ENCODE results near the gene DYTN. TPM values are rescaled to one million over a fixed set of nuclear protein-coding genes. Genes with fewer than 3 reads are reported as not detected.

Gene DYTN
- total RNA-seq, 1 experiment from 2014 or later: not detected

DNA sequence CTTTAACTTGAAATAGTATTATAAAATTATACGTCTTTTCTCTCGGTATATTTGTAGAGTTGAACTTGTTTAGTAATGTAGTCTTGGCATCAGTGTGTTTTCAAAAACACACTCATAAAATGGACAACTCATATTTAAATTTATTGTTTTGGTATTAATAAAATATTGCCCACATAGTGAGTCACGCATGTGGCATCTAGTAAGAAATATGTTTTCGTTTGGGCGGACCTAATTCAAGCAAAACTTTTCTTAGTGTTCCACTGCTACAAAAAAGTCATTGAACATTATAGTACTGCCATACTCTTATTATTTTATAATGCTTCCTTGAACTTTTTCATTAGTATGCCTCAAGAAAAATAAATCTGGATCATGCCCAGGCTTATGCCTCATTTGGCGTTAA lies 107.0 kb downstream of the DYTN start:
- TF ChIP-seq EZH2 (IDR thresholded peaks at IDR 0.05; ENCODE audit: low read depth) (no peak), CTCF (conservative IDR thresholded peaks at IDR 0.05) (no peak)
- Histone ChIP-seq H3K9me2 (ENCODE audit: insufficient read depth) (no peaks in the 10 kb centered on the region), H3K4me3 (no peak overlapping the region), H3K4me1 (replicated peaks; ENCODE audit: insufficient read depth) (no peaks in the 10 kb centered on the region; the same call in 1 of the 2 replicates), H3F3A (ENCODE audit: insufficient read depth, low read depth) (peaks cover 6% of the 10 kb centered on the region; the same call in 1 of the 2 replicates), H3K36me3 (ENCODE audit: low read depth) (no peaks in the 10 kb centered on the region), H4K20me1 (ENCODE audit: insufficient read depth) (no peaks in the 10 kb centered on the region), H3K27me3 (ENCODE audit: insufficient read depth, low read depth) (no peaks in the 10 kb centered on the region), H3K79me2 (ENCODE audit: low read depth) (no peaks in the 10 kb centered on the region), H3K9me3 (ENCODE audit: insufficient read depth, low read depth) (no peaks in the 10 kb centered on the region), H2AFZ (no peak overlapping the region), H3K27ac (no peak overlapping the region), H3K4me2 (no peak overlapping the region)
- BruUV-seq (replicated peaks): no TSS peak
- ChIA-PET POLR2A (ENCODE audit: unreplicated experiment) (no interaction called here), CTCF (no interaction called here)
- no peak for DNase-seq
- intact Hi-C loops (cut with micrococcal nuclease; ENCODE audit: unreplicated experiment): no loop called here

DNA sequence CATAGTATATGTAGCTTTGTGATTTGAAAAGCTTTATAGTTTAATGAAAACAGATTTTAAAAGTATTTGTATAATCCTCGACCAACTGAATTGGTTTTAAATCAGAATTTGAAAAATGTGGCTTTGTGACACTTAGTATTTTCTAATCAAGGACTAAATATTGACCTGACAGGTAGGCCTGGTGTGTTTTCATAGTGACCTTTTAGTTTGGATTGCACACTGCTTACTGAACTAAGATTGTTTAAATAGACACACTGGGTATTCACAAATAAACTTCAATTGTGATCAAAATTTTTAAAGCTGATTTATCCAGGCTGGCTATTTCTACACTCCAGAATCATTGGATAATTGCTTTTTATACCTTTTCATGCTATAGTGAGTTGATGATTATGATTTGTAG lies 107.7 kb downstream of the DYTN start:
- no peaks in the 10 kb centered on the region for H3K27me3 ChIP-seq (ENCODE audit: insufficient read depth, low read depth)
- H3F3A ChIP-seq (ENCODE audit: insufficient read depth, low read depth): 0 out of 2 replicates have a peak, but pooled peaks cover under 1% of the 10 kb centered on the region
- ChIA-PET CTCF (no interaction called here), POLR2A (ENCODE audit: unreplicated experiment) (no interaction called here)
- no peaks in the 10 kb centered on the region for H4K20me1 ChIP-seq (ENCODE audit: insufficient read depth)
- TF ChIP-seq CTCF (conservative IDR thresholded peaks at IDR 0.05): no peak
- TF ChIP-seq EZH2 (IDR thresholded peaks at IDR 0.05; ENCODE audit: low read depth): no peak
- no TSS peak for BruUV-seq (replicated peaks)
- H2AFZ ChIP-seq: no peak overlapping the region
- intact Hi-C loops (cut with micrococcal nuclease; ENCODE audit: unreplicated experiment): no loop called here
- no peaks in the 10 kb centered on the region for H3K9me2 ChIP-seq (ENCODE audit: insufficient read depth)
- no peaks in the 10 kb centered on the region; the same call in 1 of the 2 replicates for H3K4me1 ChIP-seq (replicated peaks; ENCODE audit: insufficient read depth)
- no peak overlapping the region for H3K4me2 ChIP-seq
- no peak for DNase-seq
- H3K4me3 ChIP-seq: no peak overlapping the region
- no peaks in the 10 kb centered on the region for H3K36me3 ChIP-seq (ENCODE audit: low read depth)
- H3K79me2 ChIP-seq (ENCODE audit: low read depth): no peaks in the 10 kb centered on the region
- H3K27ac ChIP-seq: no peak overlapping the region
- H3K9me3 ChIP-seq (ENCODE audit: insufficient read depth, low read depth): no peaks in the 10 kb centered on the region

DNA sequence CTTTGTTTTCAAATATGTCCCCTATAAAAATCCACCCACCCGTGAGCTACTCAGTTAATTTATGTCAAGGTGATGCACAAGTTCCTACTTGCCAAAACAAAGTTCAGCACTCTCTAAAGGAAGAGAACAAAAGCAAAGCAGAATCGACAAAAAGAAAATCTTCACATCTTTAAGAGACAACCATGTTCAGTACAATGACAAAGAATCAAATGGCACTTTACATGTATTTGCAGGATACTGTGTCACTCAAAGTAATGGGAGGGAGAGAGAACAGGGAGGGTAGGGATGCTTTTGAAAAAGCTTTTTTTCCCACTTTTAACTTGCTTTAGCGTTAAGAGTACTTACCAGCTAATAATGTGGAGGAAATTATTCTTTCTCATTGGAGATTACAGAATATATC lies 115.0 kb downstream of the DYTN start:
- Histone ChIP-seq H3K79me2 (ENCODE audit: low read depth) (no peaks in the 10 kb centered on the region), H3K4me1 (replicated peaks; ENCODE audit: insufficient read depth) (no peaks in the 10 kb centered on the region), H3K27me3 (ENCODE audit: insufficient read depth, low read depth) (no peaks in the 10 kb centered on the region), H3K27ac (no peak overlapping the region), H2AFZ (no peak overlapping the region), H3K36me3 (ENCODE audit: low read depth) (no peaks in the 10 kb centered on the region), H3K9me2 (ENCODE audit: insufficient read depth) (no peaks in the 10 kb centered on the region), H3K4me2 (no peak overlapping the region), H4K20me1 (ENCODE audit: insufficient read depth) (no peaks in the 10 kb centered on the region), H3K9me3 (ENCODE audit: insufficient read depth, low read depth) (no peaks in the 10 kb centered on the region), H3F3A (ENCODE audit: insufficient read depth, low read depth) (no peaks in the 10 kb centered on the region), H3K4me3 (no peak overlapping the region)
- CTCF ChIA-PET: no interaction called here
- DNase-seq: no peak
- BruUV-seq (replicated peaks): no TSS peak
- intact Hi-C loops (cut with micrococcal nuclease; ENCODE audit: unreplicated experiment): no loop called here
- POLR2A ChIA-PET (ENCODE audit: unreplicated experiment): no interaction called here
- TF ChIP-seq CTCF (conservative IDR thresholded peaks at IDR 0.05) (no peak), EZH2 (IDR thresholded peaks at IDR 0.05; ENCODE audit: low read depth) (no peak)

Other genes starting within 250 kb of the DYTN start
- gene FAM237A, start 75.9 kb downstream of the DYTN start, total RNA-seq (2021): not detected in 2 replicates
- 2.7 and 4.1 TPM in 2 replicates for gene MDH1B, start 46.9 kb upstream of the DYTN start, total RNA-seq (2021)
- gene FASTKD2, start 47.2 kb upstream of the DYTN start, total RNA-seq (2021): 12.0 and 12.1 TPM in 2 replicates
- not detected in 2 replicates for gene CPO, start 221.1 kb upstream of the DYTN start, total RNA-seq (2021)